ENCODE measurements around the gene TAF8. TPM values are rescaled to one million over a fixed set of nuclear protein-coding genes. Genes with fewer than 3 reads are reported as not detected.
"Not testable (repeated sequence)": the region's sequence is repeated elsewhere in the genome, so short reads cannot be mapped to it uniquely, and the experiment has no call there.

The TAF8 gene
- total RNA-seq, 1 donor = 25.9 TPM

DNA sequence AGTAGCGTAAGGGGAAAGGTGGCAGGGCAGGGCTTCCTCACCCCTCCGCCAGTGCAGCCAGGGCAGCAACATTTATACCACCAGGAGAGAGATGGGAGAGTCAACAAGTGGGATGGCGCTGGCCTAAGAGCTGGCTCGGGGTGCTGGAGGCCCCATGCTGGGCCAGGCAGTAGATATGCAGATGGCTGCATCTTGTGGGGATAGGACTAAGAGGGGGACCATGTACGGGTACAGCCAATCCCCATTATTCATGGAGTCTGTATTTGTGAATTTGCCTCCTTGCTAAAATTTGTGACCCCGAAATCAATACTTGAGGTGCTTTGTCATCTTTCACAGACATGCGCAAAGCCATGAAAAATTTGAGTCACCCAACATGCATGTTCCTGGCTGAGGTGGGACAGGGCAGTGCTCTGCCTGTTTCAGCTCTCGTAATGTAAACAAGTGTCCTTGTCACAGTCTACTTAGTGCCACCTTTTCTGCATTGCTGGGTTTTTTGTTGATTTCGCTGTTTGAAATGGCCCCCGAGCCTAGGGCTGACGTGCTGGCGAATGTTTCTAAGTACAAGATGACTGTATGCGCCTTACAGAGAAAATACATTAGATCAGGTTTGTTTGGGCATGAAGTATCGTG, 27.5 kb upstream of the TAF8 start:
- Histone ChIP-seq H3K4me1 (ENCODE audit: insufficient read depth, low read length) (peaks cover 78% of the 10 kb centered on the region), H3K27me3 (ENCODE audit: insufficient read depth, low read length) (no peaks in the 10 kb centered on the region), H3K9me3 (ENCODE audit: low read depth, low read length) (no peaks in the 10 kb centered on the region), H3K4me3 (ENCODE audit: low read length) (no peak overlapping the region)

DNA sequence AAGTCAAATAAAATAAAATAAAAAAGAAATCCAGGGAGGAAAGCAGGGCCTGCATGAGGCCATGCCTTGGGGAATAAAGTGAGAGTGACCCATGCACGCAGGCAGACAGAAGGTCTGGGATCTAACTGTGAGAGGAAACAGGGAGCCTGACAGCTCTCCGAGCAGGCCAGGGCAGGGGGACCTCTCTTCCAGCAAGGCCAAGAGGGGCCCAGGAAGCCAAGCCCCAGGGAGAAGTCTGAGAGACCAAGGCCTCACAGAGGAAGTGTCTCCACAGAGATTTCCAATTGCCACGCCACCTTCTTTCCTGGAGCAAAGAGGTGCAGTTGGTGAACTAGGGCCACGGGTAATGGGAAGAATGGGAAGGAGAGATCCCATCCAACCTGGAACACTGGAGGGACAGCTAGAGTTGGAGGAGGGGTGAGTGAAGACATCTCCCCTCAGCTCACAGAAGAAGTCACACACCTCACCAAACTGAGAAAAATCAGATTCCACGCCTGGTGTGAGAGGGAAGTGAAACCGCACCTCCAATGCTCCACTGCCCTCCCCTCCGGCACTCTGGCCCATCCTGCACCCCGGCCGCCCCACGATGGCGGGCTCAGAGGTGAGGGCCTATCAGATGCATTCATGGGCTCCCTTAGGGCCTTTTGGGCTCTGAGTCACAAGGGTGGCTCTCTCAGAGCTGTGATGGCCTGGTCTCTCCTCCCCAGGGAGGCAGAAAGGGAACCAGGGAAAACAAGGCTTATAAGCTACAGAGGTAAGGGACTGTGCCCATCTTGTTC, 25.1 kb upstream of the TAF8 start:
- peaks cover 97% of the 10 kb centered on the region for H3K4me1 ChIP-seq (ENCODE audit: insufficient read depth, low read length)
- no peaks in the 10 kb centered on the region for H3K27me3 ChIP-seq (ENCODE audit: insufficient read depth, low read length)
- H3K4me3 ChIP-seq (ENCODE audit: low read length) = no peak overlapping the region
- no peaks in the 10 kb centered on the region for H3K9me3 ChIP-seq (ENCODE audit: low read depth, low read length)

DNA sequence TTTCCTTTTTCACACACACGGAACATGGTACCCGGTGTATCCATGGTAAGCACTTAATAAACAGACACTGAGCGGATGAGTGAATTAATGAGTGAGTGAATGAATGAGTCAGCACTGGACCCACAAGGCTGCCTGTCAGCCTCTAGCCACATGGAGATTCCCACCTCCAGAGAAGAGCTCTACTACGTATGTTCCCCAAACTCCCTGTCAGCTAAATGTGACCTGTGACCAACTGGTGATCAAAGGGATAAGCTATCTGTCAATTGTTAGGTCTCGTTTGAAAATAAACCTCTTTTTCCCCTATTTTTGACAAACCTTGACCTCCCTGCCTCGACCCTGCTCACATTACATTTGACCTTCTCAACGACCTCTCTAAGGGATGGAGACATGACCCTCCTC, 24.5 kb upstream of the TAF8 start:
- Histone ChIP-seq H3K9me3 (ENCODE audit: low read depth, low read length) (no peaks in the 10 kb centered on the region), H3K27me3 (ENCODE audit: insufficient read depth, low read length) (no peaks in the 10 kb centered on the region), H3K4me1 (ENCODE audit: insufficient read depth, low read length) (peaks cover 98% of the 10 kb centered on the region), H3K4me3 (ENCODE audit: low read length) (no peak overlapping the region)

DNA sequence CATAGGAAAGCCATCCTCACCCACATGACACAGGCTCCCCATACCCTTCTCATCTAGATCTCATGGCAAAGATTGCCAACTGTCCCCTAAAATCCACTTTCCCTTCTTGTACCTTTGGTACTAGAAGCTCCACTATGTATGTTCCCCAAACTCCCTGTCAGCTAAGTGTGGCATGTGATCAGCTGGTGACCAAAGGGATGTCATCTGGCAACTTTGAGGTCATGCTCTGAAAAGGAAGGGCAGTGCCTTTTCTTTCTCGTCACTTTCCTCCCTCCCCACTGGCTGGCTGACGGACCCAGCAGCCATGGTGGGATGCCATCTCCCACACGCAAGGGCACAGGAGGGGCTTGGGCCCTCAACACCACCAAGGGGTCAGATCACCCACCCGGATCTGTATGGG, 23.8 kb upstream of the TAF8 start:
- Histone ChIP-seq H3K9me3 (ENCODE audit: low read depth, low read length) (no peaks in the 10 kb centered on the region), H3K27me3 (ENCODE audit: insufficient read depth, low read length) (no peaks in the 10 kb centered on the region), H3K4me1 (ENCODE audit: insufficient read depth, low read length) (peaks cover 100% of the 10 kb centered on the region), H3K4me3 (ENCODE audit: low read length) (no peak overlapping the region)

DNA sequence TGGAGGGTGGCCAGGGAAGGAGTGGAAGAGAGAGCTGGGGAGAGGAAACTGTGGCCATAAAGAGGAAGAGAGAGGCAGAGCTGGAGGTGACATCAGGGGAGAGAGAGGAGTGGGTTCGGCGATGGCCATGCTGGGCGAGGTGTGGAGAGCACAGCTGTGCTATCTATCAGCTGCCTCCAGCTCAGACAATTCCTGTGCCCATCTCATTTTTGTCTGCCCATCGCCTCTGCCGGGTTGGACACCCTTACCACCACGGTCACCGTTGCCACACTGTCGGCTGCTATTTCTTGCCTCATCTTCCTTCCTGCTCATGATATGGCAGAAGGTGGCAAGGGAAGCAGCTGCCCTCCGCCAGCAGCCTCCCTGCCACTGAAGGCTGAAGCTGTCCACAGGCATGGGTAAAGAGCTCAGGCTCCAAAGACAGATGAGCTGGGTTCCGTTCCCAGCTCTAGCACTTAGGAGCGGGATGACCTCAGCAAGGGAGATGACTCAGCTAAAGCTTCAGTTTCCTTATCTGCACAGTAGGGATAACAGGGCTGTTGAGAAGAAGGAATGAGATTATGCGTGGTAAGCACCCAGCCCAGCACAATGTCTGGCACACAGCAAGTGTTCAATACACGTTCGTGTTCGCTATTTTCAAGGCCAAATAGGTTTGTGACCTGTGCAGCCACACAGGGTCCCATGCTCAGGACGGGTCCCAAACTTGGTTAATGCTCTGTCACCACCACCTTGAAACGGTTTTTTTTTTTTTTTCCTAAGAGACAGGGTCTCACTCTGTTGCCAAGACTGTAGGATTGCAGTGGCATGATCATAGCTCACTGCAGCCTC, 21.9 kb upstream of the TAF8 start:
- no peak overlapping the region for H3K4me3 ChIP-seq (ENCODE audit: low read length)
- peaks cover 98% of the 10 kb centered on the region for H3K4me1 ChIP-seq (ENCODE audit: insufficient read depth, low read length)
- H3K9me3 ChIP-seq (ENCODE audit: low read depth, low read length) = no peaks in the 10 kb centered on the region
- H3K27me3 ChIP-seq (ENCODE audit: insufficient read depth, low read length) = no peaks in the 10 kb centered on the region

DNA sequence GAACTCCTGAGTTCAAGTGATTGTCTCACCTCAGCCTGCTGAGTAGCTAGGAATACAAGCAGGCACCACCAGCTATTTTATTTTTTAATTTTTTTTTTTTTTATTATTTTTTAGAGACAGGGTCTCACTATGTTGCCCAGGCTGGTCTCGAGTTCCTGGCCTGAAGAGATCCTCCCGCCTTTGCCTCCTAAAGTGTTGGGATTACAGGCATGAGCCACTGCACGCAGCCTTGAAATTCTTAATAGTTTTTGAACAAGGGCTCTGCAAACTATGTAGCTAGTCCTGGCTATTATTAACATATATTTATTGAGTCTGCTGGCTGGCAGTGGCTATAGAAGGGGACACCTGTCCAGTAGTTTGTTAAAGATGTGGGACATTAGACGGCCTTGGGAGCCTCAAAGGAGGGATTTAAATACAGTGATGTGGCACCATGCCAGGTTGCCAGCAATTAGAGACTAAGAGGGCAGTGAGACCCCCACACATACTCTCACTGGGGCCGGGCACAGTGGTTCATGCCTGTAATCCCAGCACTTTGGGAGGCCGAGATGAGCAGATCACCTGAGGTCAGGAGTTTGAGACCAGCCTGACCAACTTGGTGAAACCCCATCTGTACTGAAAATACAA, 21.1 kb upstream of the TAF8 start:
- Histone ChIP-seq H3K4me3 (ENCODE audit: low read length) (no peak overlapping the region), H3K9me3 (ENCODE audit: low read depth, low read length) (no peaks in the 10 kb centered on the region), H3K4me1 (ENCODE audit: insufficient read depth, low read length) (peaks cover 95% of the 10 kb centered on the region)

DNA sequence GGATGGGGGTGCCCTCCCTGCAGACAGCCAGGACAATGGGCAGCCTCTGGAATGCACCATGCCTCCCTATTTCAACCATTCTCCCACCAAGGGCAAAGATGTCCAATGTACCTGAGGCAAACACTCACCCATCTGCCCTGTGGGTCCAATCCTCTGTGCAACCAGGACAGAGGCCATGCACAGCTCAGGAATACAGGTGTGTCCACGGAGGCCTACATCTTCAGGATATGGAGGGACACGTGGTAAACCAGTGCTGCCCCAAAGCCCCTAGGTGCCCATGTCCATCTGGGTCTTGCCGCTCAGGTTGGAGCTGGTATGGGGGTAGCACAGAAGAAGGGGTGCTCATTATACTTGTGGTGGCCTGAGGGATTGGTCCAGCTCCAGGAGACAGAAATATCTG, 20.4 kb upstream of the TAF8 start:
- Histone ChIP-seq H3K4me3 (ENCODE audit: low read length) (no peak overlapping the region), H3K27me3 (ENCODE audit: insufficient read depth, low read length) (no peaks in the 10 kb centered on the region), H3K4me1 (ENCODE audit: insufficient read depth, low read length) (peaks cover 88% of the 10 kb centered on the region), H3K9me3 (ENCODE audit: low read depth, low read length) (no peaks in the 10 kb centered on the region)

More for the DNA sequence above, 21.1 kb upstream of the TAF8 start:
- H3K27me3 ChIP-seq (ENCODE audit: insufficient read depth, low read length) = no peaks in the 10 kb centered on the region

DNA sequence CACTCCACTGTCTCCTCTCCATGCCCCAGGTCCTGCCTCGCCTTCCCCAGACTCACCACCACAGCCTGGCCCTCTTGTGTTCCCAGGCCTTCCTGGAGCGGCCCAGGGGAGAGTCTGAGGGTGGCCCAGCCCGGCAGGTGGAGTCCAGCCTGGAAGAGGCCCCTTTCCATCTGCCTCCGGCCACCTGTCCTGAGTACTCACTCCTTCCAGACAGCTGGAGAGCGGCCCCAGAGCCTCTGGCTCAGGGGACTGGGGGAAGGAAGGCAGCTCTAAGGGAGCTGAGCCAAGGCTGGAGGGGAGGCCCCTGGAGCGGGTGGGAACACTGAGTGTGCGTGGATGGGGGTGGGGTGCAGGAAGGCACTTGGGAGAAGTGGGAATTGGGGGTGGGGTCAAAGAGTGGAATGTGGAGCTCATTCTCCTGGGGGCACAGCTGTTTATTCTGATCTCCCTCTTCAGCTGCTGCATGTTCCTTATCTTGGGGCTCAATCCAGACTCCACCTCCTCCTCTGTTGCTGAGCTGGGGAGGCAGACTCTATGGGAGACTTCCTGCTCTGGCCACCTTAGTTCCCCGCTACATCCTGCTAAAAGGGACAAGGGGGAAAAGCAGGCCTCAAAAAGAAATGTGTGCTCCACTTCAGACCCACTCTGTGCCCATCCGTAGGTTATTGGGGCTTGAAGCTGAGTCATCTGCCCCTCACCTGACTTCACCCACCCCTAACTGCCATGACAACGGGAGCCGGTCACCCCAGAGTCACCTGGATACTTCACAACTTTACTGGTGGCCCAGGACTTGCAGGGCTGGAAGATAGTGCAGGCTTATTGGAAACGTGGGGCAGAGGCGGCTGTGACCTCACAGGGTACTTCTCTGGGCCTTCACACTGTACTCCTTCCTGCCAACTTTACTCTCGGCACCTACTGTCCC, 19.5 kb upstream of the TAF8 start:
- Histone ChIP-seq H3K4me3 (ENCODE audit: low read length) (no peak overlapping the region), H3K9me3 (ENCODE audit: low read depth, low read length) (no peaks in the 10 kb centered on the region), H3K4me1 (ENCODE audit: insufficient read depth, low read length) (peaks cover 78% of the 10 kb centered on the region), H3K27me3 (ENCODE audit: insufficient read depth, low read length) (no peaks in the 10 kb centered on the region)

DNA sequence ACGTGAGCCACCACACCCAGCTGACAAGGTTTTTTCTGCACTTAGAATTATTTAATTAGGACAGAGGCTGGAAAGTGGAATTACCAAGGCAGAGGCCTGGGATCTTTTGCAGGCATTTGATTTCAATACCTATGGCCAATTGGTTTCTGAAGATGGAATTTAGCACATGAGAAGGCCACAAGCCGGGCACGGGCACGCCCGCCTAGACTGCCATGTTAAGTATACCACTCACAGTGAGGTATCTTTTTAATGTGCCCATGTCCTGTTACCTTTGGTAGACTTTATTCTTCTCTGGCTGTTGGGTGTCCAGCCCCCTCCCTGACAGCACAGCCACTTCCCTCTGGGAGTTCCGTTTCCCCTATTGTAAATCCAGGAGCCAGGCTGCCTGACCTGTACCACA, 18.0 kb upstream of the TAF8 start:
- Histone ChIP-seq H3K4me1 (ENCODE audit: insufficient read depth, low read length) (peaks cover 69% of the 10 kb centered on the region), H3K4me3 (ENCODE audit: low read length) (no peak overlapping the region), H3K27me3 (ENCODE audit: insufficient read depth, low read length) (no peaks in the 10 kb centered on the region), H3K9me3 (ENCODE audit: low read depth, low read length) (no peaks in the 10 kb centered on the region)

DNA sequence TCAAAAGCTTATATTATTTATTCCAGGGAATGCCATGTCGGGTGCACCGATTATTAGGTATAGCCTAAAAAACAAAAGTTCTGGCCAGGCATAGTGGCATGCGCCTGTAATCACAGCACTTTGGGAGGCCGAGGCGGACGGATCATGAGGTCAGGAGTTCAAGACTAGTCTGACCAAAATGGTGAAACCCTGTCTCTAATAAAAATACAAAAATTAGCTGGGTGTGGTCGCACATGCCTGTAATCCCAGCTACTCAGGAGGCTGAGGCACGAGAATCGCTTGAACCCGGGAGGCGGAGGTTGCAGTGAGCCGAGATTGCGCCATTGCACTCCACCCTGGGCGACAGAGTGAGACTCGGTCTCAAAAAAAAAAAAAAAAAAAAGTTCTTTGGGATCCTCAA, 12.7 kb upstream of the TAF8 start:
- not testable (repeated sequence) for H3K9me3 ChIP-seq (ENCODE audit: low read depth, low read length); H3K4me3 ChIP-seq (ENCODE audit: low read length); H3K27me3 ChIP-seq (ENCODE audit: insufficient read depth, low read length)
- H3K4me1 ChIP-seq (ENCODE audit: insufficient read depth, low read length) = peaks cover 65% of the 10 kb centered on the region

DNA sequence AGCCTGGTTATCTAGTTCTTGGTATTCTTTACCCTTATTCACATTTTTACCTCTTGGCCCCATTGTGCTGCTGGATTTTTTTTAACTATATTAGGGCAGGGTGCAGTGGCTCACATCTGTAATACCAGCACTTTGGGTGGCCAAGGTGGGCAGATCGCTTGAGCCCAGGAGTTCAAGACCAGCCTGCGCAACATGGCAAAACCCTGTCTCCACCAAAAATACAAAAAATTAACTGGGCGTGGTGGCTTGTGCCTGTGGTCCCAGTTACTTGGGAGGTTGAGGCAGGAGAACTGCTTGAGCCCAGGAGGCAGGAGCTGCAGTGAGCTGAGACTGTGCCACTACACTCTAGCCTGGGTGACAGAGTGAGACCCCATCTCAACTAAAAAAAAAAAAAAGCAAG, 12.2 kb upstream of the TAF8 start:
- Histone ChIP-seq H3K4me1 (ENCODE audit: insufficient read depth, low read length) (peaks cover 65% of the 10 kb centered on the region), H3K27me3 (ENCODE audit: insufficient read depth, low read length) (no peaks in the 10 kb centered on the region), H3K9me3 (ENCODE audit: low read depth, low read length) (no peaks in the 10 kb centered on the region), H3K4me3 (ENCODE audit: low read length) (no peak overlapping the region)

DNA sequence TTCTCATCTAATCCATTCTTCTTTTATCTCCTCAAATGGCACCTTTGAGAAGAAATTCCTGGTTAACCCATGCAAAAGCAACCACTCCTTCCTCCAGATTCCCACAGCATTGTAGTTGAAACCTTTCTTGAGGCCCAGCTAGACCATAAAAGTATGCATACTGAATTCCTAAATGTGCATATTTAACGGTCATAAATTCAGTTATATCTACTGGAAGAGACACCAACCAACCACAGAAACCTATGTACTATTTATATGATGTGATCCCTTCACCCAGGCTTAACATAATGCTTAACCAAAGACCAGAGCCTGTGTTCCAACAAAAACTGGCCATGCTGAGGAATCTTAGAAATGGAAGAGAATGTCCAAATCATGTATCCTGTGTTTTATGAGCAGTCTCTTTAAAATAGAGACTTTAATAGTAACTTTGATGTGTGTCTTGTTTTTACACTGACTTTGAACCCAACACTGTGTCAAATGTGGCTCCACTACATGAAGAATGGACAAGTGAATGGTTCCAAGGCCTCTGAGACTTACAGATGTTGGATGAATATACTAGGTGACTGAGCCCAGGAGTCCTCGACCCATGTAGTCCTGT, 11.4 kb upstream of the TAF8 start:
- no peaks in the 10 kb centered on the region for H3K9me3 ChIP-seq (ENCODE audit: low read depth, low read length)
- peaks cover 67% of the 10 kb centered on the region for H3K4me1 ChIP-seq (ENCODE audit: insufficient read depth, low read length)
- no peak overlapping the region for H3K4me3 ChIP-seq (ENCODE audit: low read length)
- no peaks in the 10 kb centered on the region for H3K27me3 ChIP-seq (ENCODE audit: insufficient read depth, low read length)

DNA sequence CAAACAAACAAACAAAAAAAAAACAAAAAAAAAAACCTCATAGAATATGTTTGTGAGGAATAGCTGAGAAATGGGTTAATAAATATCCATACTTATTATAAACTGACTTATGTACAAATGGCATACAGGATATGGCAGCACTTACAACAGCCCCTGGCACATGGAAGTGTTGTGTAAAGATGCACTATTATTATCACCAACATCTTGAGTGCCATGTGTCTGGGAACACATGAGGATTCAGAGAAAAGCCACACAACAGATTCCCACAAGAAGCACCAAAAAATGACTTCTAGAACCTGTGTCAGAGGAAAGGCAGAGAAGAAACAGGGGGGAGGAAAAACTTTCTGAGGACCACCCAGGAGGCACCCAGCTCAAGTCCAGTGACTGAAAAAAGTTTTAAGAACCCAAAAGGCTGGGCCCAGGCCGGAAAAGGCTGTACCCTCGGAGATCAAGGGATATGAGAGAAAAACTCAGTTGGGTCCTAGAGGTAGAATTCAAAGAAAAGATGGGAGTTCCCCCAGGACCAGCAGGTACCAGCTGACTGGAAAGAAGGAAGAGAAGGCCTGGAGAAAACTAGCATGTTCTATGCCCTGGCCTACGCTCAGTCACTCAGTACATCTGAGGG, 9.4 kb upstream of the TAF8 start:
- Histone ChIP-seq H3K9me3 (ENCODE audit: low read depth, low read length) (no peaks in the 10 kb centered on the region), H3K4me3 (ENCODE audit: low read length) (no peak overlapping the region), H3K27me3 (ENCODE audit: insufficient read depth, low read length) (no peaks in the 10 kb centered on the region), H3K4me1 (ENCODE audit: insufficient read depth, low read length) (peaks cover 88% of the 10 kb centered on the region)
